Inflammatory macrophage treated with lipopolysaccharide for 4 hours (primary cell): ENCODE measurements around the gene ETS1.

ENCODE experiments used
- DNase-seq: peaks from one replicate; pipeline ENCODE4 v3.0.0-alpha.2; 2020

Gene ETS1

DNA sequence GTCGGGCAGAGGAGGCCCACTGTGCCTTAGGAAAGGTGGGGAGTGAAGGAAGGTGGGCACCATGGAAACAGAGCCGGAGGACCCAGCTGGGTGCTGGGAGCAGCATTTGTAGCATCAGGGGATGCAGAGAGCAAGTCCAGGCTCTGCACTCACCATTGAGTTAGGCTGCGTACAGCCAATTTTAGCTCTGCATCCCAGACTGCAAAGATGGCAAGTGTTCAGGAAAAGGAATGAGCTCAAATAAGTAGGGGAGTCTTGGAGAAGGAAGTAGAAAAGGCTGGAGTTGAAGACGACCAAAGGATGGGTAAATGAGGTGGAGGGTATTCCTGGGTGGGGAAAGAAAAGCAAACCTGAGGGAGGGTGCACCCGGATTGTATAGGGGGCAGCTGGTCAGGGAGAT is 31.6 kb upstream of the ETS1 start:
- DNase-seq, result no peak

- no peak for DNase-seq
These were observed 31.2 kb upstream of the ETS1 start for GRCh38 chr11:128618603-128619002.

GRCh38 chr11:128616161-128616560 is 28.8 kb upstream of the ETS1 start:
- no peak for DNase-seq

GRCh38 chr11:128615612-128616011 is 28.3 kb upstream of the ETS1 start:
- DNase-seq, result no peak

GRCh38 chr11:128615076-128615475 is 27.7 kb upstream of the ETS1 start:
- no peak for DNase-seq

DNA sequence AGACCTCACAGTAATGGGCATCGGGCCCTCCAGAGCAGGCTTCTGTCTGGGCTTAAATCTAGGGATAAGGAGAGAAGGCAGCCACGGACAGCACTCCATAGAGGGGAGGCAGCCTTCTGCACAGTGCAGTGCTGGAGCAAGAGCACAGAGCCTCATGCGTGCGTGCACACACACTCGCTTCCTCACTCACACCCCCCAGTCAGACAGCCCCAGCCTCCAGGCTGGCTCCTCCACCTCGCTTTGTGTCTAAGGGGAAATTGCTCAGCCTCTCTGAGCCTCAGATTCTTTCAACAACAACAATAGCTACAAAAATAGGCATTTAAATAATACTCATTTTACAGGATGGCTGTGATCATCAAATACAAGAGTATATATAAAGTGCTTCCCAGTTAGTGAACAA is 26.7 kb upstream of the ETS1 start:
- no peak for DNase-seq

DNA sequence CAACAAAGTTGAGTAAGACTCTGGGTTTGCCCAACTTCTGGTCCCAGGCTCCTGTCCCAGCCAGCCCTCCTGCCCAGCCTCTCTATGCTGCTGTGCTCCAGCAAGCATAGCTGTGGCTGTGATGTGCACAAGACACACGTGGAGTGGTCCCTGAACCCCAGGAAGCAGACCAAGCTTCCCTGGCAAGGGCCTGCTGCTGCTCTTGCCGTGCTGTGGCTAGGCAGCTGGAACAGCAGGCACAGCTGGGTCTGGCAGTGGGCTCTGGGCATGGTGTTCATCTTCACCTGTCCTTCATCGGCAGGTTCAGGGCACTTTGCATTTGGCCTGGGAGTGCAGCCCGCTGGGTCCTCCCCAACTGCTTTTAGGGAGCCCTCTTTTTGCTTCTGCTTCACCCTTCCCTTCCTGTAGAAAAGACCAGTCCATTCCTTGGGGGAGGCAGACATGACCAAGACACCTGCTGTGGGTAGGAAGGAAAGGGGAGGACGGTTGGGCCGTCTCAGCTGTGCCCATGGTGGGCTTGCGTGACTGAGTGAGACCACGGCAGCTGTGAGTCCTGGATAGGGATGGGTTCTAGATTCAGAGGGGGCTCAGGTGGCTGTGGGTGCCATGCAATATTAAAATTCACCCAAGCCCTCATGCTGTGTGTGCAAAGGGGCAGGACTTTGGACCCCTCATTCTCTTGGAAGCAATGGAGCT is 26.1 kb upstream of the ETS1 start:
- DNase-seq, result no peak

- DNase-seq, result no peak
These were observed 23.6 kb upstream of the ETS1 start for GRCh38 chr11:128610721-128611617.

DNA sequence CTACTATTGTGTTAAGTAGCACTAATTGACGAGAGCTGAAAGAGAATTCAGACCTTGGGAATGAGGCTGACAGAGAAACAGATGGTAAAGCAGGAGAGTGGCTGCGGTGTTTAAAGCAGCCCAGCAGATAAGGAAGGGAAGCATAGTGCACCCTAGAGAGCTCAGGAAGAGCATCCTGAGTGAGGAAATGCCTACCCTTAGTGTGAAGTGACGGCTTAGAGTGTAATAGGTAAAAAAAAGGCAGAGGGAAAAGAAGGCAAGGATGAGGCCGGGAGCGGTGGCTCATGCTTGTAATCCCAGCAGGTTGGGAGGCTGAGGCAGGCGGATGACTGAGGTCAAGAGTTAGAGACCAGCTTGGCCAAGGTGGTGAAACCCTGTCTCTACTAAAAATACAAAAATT is 22.4 kb upstream of the ETS1 start:
- no peak for DNase-seq

GRCh38 chr11:128608746-128609407 is 21.5 kb upstream of the ETS1 start:
- no peak for DNase-seq

DNA sequence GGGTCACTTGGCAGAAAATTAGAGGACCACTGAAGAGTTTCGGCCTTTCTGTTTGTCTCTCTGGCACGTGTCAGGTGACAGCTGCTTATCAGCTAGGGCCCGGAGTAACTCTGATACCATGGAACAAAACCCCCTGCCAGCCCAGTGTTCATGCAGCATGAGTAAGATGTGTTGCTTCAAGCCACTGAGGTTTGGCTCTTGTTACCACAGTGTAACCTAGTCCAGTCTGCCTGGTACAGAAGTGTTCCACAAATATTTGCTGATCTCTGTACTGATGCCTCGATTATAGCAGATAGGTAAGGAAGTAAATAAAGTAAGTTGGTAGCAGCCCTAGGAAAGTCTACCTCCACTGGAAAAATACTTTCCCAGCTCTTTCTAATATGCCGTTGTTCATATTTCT is 20.5 kb upstream of the ETS1 start:
- DNase-seq, result no peak

GRCh38 chr11:128604723-128605122 is 17.4 kb upstream of the ETS1 start:
- DNase-seq, result no peak

GRCh38 chr11:128603752-128604414 is 16.5 kb upstream of the ETS1 start:
- no peak for DNase-seq

GRCh38 chr11:128603003-128603696 is 15.8 kb upstream of the ETS1 start:
- DNase-seq, result no peak

GRCh38 chr11:128599729-128600128 is 12.4 kb upstream of the ETS1 start:
- DNase-seq, result no peak

GRCh38 chr11:128598506-128599150 is 11.3 kb upstream of the ETS1 start:
- peak; percentile 22 for DNase-seq

DNA sequence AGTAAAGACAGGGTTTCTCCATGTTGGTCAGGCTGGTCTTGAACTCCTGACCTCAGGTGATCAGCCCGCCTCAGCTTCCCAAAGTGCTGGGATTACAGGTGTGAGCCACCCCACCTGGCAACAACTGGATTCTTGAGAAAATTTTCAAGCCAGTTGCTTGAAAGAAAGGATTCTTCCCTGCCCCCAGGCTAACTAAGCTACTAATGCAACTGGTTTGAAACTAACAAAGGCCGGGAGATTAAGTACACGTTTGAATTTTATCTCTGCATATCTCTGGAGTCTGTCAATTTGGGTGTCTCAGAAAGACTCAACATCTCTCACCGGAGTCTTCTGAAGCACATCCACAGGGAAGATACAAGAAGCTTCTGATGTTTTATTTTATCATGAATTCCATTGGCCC is 10.7 kb upstream of the ETS1 start:
- DNase-seq, result no peak

DNA sequence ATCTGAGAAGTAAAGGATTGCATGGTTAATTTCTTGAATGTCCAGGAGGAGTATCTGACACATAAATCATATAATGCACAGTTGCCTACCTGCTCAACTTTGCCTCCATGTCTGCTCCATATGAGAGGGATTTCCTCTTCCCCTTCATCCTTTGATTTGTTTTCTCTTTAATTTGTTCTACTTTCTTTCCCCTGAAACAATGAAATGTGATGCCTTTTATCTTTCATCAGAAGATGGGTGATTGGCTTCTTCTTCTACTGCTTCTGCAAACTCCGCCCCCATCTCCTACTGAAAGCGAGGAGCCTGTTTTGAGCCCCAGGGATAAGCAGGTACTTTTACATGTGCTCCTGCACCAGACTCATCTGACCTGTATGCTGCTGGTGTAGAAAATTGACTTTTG is 9.9 kb upstream of the ETS1 start:
- no peak for DNase-seq

DNA sequence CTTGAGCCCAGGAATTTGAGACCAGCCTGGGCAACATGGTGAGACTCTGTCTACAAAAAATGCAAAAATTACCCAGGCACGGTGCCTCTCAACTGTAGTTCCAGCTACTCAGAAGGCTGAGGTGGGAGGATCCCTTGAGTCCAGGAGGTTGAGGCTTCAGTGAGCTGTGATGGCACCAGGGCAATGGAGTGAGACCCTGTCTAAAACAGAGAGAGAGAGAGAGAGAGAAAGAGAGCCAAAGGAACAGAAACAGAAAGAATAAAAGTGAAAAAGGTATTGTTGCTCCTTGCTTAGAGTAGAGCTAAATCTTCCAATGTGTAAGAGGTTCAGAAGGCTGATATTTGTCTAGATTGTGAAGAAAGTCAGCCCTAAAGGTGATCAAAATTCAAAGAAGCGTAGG is 8.9 kb upstream of the ETS1 start:
- DNase-seq, result no peak

DNA sequence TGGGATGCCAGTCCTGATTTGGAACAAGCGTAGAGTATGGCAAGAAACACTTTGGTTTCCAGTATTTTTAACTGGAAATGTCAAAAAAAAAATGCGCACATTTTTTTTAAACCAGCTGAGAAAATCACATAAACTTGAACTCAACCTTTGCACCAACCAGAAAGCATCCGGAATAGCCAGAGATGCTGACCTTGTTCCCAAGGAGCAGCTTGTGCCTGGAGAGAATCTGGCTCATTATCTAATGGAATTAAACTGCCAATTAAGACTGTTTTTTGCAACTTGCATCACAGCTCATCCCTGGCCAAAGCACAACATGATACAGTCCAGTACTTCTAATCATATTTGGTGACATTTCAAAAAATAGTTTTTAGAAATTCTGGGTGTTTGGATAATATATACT is 8.4 kb upstream of the ETS1 start:
- DNase-seq, result no peak

- DNase-seq, result no peak
These were observed 7.9 kb upstream of the ETS1 start for GRCh38 chr11:128595221-128595620.

- no peak for DNase-seq
These were observed 6.9 kb upstream of the ETS1 start for GRCh38 chr11:128594226-128594625.
